ENCODE measurements around the gene TSHZ2.

DNA sequence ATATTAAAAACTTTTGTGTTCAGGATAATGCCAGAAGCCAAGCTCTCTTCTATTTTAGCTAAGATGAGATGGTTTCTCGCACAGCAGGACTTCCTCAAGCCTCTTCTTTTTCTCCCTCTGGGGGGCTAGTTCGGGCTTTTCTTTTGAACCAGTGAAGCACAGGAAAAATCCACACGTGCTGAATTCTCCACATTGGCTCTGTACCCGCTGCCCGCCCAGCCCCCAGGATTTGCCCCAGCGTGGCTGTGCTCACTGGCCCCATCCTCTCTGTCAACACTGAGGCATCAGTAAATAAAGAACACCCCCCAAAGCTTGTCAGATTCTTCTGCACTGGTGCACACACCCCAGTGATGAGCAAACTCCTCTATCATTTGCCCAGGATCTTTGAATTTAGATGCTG is 388.7 kb downstream of the TSHZ2 start:
- TF ChIP-seq, protein P1, sequence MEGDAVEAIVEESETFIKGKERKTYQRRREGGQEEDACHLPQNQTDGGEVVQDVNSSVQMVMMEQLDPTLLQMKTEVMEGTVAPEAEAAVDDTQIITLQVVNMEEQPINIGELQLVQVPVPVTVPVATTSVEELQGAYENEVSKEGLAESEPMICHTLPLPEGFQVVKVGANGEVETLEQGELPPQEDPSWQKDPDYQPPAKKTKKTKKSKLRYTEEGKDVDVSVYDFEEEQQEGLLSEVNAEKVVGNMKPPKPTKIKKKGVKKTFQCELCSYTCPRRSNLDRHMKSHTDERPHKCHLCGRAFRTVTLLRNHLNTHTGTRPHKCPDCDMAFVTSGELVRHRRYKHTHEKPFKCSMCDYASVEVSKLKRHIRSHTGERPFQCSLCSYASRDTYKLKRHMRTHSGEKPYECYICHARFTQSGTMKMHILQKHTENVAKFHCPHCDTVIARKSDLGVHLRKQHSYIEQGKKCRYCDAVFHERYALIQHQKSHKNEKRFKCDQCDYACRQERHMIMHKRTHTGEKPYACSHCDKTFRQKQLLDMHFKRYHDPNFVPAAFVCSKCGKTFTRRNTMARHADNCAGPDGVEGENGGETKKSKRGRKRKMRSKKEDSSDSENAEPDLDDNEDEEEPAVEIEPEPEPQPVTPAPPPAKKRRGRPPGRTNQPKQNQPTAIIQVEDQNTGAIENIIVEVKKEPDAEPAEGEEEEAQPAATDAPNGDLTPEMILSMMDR (IDR thresholded peaks at IDR 0.05) = no peak
- no peak for TF ChIP-seq POLR2AphosphoS5 (IDR thresholded peaks at IDR 0.05)
- no peak for TF ChIP-seq POLR2A (IDR thresholded peaks at IDR 0.05)
